HEK293T (cell line): ENCODE measurements around the gene CBLB.

ENCODE experiments used
- ARNT ChIP-seq: fragments of 450-650 bp; IDR thresholded peaks from 2 replicates; pipeline ENCODE4 v1.6.1; 2017; ENCODE audit warnings: mild to moderate bottlenecking
- BHLHE40 ChIP-seq: fragments of 450-650 bp; IDR thresholded peaks from 2 replicates; pipeline ENCODE4 v1.6.1; 2016; ENCODE audit warnings: mild to moderate bottlenecking, moderate library complexity, borderline replicate concordance
- CTBP1 ChIP-seq: fragments of 450-650 bp; IDR thresholded peaks from 2 replicates; pipeline ENCODE4 v1.6.1; 2016; ENCODE audit warnings: borderline replicate concordance
- ELF4 ChIP-seq: fragments of 450-650 bp; IDR thresholded peaks from 2 replicates; pipeline ENCODE4 v1.6.1; 2017; ENCODE audit warnings: antibody characterized with exemption
- FOXA1 ChIP-seq: fragments of 450-650 bp; IDR thresholded peaks from 2 replicates; pipeline ENCODE4 v1.6.1; 2016; ENCODE audit warnings: mild to moderate bottlenecking
- FOXK2 ChIP-seq: fragments of 450-650 bp; IDR thresholded peaks from 2 replicates; pipeline ENCODE4 v1.6.1; 2016; ENCODE audit warnings: mild to moderate bottlenecking
- FOXM1 ChIP-seq: fragments of 450-650 bp; IDR thresholded peaks from 2 replicates; pipeline ENCODE4 v1.6.1; 2017; ENCODE audit warnings: mild to moderate bottlenecking, borderline replicate concordance
- SP1 ChIP-seq: fragments of 450-650 bp; IDR thresholded peaks from 2 replicates; pipeline ENCODE4 v1.6.1; 2017
- SUZ12 ChIP-seq: fragments of 450-650 bp; IDR thresholded peaks from 2 replicates; pipeline ENCODE4 v1.6.1; 2016; ENCODE audit warnings: mild to moderate bottlenecking
- TARDBP ChIP-seq: fragments of 450-650 bp; IDR thresholded peaks from 2 replicates; pipeline ENCODE4 v1.6.1; 2016

DNA sequence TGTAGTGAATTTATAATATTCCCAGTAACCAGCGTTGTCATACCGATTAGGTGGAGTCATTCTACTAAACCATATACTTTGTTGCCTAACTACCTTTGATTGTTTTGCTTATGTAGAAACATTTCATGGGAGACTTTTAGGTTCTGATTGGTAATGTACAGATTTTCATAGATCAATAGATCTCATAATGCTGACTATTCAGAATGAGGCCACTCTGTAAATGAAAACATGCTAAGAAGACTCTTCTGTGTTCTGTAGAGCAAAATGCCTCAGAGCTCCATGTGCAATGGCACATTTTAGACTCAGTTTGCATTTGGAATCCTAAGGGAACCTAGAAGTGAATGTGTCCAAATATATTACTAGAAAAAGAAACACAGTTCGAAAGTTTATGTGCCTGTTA, 20.0 kb downstream of the CBLB start:
- TF ChIP-seq SUZ12 (no peak), CTBP1 (no peak), FOXK2 (no peak), SP1 (no peak), BHLHE40 (no peak), FOXM1 (no peak), TARDBP (no peak), ELF4 (no peak), FOXA1 (no peak), ARNT (no peak)
